ENCODE measurements around the gene ASIC5. TPM values are rescaled to one million over a fixed set of nuclear protein-coding genes. Genes with fewer than 3 reads are reported as not detected.

The ASIC5 gene
- total RNA-seq, 1 experiment from 2014 or later, result not detected

- Mint-ChIP-seq H3K36me3 (ENCODE audit: insufficient read depth in 1 of 3, low read depth in 3 of 3) (no peaks in the 10 kb centered on the region), H3K27me3 (ENCODE audit: low read depth) (no peaks in the 10 kb centered on the region; the same call in 1 of the 2 replicates)
- no CpG with 5 or more reads among the region's 1 CpG for WGBS (ENCODE audit: extremely low coverage, insufficient read length, low lambda C conversion rate)
These were observed 80.2 kb downstream of the ASIC5 start for GRCh38 chr4:155785828-155786227.

More at GRCh38 chr4:155785828-155786227, 80.2 kb downstream of the ASIC5 start:
- Histone ChIP-seq H2AK5ac (ENCODE audit: insufficient read length, low read length) (no peak overlapping the region), H3K79me1 (ENCODE audit: insufficient read depth, low read depth, low read length, poor library complexity, severe bottlenecking) (no peaks in the 10 kb centered on the region), H4K91ac (ENCODE audit: insufficient read length, low read depth, low read length) (no peak overlapping the region), H4K8ac (replicated peaks; ENCODE audit: insufficient read length, low read depth, low read length) (no peak overlapping the region), H3K4me1 (ENCODE audit: insufficient read depth, low read length) (no peaks in the 10 kb centered on the region), H3K79me2 (ENCODE audit: insufficient read depth, low read length) (no peaks in the 10 kb centered on the region; the same call in 1 of the 2 replicates), H3K14ac (ENCODE audit: insufficient read depth, low read length) (no peak overlapping the region), H2BK20ac (ENCODE audit: low read depth, low read length, poor library complexity, severe bottlenecking) (no peak overlapping the region), H3K23ac (ENCODE audit: insufficient read length, low read depth, low read length) (no peak overlapping the region), H3T11ph (ENCODE audit: low read length) (no peak overlapping the region), H3K4ac (ENCODE audit: low read depth, low read length) (no peak overlapping the region), H3K23me2 (ENCODE audit: insufficient read length, low read depth, low read length, poor library complexity, severe bottlenecking) (no peaks in the 10 kb centered on the region), H3K9me3 (ENCODE audit: control insufficient read depth, low read depth, low read length) (no peaks in the 10 kb centered on the region), H2BK15ac (ENCODE audit: low read depth, low read length) (no peak overlapping the region), H3K18ac (ENCODE audit: insufficient read length, low read depth, low read length) (no peak overlapping the region), H3K56ac (ENCODE audit: insufficient read length, low read depth, low read length) (no peak overlapping the region), H2BK5ac (ENCODE audit: insufficient read length, low read length) (no peak overlapping the region), H3K27me3 (ENCODE audit: insufficient read depth, low read length) (no peaks in the 10 kb centered on the region), H4K20me1 (ENCODE audit: control insufficient read depth, insufficient read depth, insufficient read length) (no peaks in the 10 kb centered on the region), H3K27ac (ENCODE audit: insufficient read length, low read depth, low read length) (no peak overlapping the region), H3K4me2 (ENCODE audit: insufficient read depth, insufficient read length, low read length) (no peak overlapping the region), H3K9ac (ENCODE audit: extremely low read depth, insufficient read length, low read length) (no peak overlapping the region), H2BK12ac (ENCODE audit: insufficient read length, low read depth, low read length) (no peak overlapping the region), H2BK120ac (ENCODE audit: low read depth, low read length, poor library complexity, severe bottlenecking) (no peak overlapping the region), H4K5ac (ENCODE audit: insufficient read length, low read depth, low read length) (no peak overlapping the region), H2AFZ (ENCODE audit: low read length) (no peak overlapping the region)
- H3K27ac Mint-ChIP-seq, result no peak overlapping the region
- no peak for DNase-seq
- no peak overlapping the region for H3K4me3 Mint-ChIP-seq
- TF ChIP-seq CTCF (conservative IDR thresholded peaks at IDR 0.05), result no peak
- peaks cover 0 to 3% of the 10 kb centered on the region in 2 experiments; a peak in 2 of 4 replicates for H3K4me1 Mint-ChIP-seq
- no peaks in the 10 kb centered on the region for H3K9me3 Mint-ChIP-seq
